ENCODE data around the gene SLMAP.
"Not testable (repeated sequence)": the region's sequence is repeated elsewhere in the genome, so short reads cannot be mapped to it uniquely, and the experiment has no call there.

SLMAP gene

GRCh38 chr3:57794501-57794900, 38.4 kb downstream of the SLMAP start:
- DNase-seq (ENCODE audit: low read depth, low spot score), result no peak

- no peak for DNase-seq (ENCODE audit: low read depth, low spot score)
Observed at GRCh38 chr3:57794951-57795350, 38.8 kb downstream of the SLMAP start.

- DNase-seq (ENCODE audit: low read depth, low spot score), result no peak
Observed at GRCh38 chr3:57796261-57796660, 40.2 kb downstream of the SLMAP start.

DNA sequence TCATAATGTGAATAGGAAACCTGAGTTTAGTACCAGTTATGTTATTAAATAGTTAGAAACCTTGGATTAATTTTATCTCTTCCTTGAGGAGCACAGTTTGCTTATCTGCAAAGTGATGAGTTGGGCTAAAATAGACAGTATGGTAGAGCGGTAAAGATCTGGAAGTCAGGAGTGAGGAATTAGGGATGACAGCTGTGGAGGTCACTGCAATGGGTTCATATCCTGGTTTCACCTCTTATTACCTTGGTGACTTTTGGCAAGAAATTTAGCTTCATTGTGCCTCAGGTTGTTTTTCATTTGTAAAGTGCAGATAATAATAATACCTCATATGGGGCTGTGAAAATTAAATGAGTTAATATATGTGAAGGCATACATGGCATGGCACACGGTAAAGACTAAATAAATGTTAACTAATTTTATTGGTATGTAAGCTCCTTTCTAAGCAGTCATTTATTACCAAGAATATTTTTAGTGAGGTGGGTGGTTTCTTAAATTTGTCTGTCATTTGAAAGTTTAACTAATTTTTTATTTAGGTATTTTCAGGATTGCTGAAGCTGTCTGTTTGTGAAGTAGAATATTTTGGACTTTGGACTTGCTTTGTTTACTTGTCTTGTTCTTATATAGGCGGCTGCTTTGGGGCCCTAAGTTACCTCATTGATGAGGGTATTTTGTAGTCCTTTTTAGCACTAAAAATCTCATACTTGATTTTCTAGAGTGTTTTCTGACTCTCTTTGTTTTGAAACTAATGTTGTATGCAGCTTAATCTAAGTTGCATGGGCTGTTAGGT, 41.8 kb downstream of the SLMAP start:
- DNase-seq (ENCODE audit: low read depth, low spot score), result no peak

- DNase-seq (ENCODE audit: low read depth, low spot score), result no peak
Observed at GRCh38 chr3:57803647-57804081, 47.6 kb downstream of the SLMAP start.

- DNase-seq (ENCODE audit: low read depth, low spot score), result no peak
Observed at GRCh38 chr3:57805266-57805665, 49.2 kb downstream of the SLMAP start.

- DNase-seq (ENCODE audit: low read depth, low spot score), result no peak
Observed at GRCh38 chr3:57805674-57806073, 49.6 kb downstream of the SLMAP start.

- DNase-seq (ENCODE audit: low read depth, low spot score), result not testable (repeated sequence)
Observed at GRCh38 chr3:57806195-57806594, 50.1 kb downstream of the SLMAP start.

GRCh38 chr3:57808961-57809608, 53.0 kb downstream of the SLMAP start:
- DNase-seq (ENCODE audit: low read depth, low spot score), result no peak

DNA sequence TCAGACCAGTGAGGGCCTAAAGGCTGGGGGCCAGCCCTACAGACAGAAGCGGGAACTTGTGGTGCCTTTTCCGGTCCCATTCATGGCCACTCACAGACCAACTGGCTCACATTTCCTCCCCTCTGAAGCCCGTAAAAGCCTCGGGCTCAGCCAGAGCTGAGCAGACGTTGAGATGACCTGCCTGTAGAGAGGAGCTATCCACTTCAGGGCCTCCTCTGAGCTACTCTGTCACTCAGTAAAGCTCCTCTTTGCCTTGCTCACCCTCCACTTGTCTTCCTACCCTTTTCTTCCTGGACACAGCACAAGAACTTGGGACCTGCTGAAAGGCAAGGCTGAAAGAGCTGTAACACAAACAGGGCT, 53.5 kb downstream of the SLMAP start:
- no peak for DNase-seq (ENCODE audit: low read depth, low spot score)

DNA sequence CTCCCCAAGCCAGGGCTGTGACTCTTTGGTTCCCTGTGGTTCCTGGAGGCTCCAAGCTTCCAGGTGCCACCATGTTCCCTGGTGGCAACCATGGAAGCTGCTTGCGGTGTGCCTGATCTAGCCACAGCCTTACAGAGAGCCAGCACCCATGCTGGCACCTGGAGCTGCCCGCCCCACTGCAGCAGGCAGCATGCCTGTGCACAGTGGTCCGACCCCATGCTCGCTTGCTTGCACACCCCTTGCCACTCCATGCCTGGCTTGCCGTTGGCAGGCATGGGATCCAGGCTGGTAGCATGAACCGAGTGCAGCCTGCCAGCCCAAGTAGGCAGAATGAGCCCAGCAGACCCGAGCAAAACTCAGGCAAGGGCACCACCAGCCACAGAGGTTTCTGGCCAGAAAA, 53.9 kb downstream of the SLMAP start:
- no peak for DNase-seq (ENCODE audit: low read depth, low spot score)

DNA sequence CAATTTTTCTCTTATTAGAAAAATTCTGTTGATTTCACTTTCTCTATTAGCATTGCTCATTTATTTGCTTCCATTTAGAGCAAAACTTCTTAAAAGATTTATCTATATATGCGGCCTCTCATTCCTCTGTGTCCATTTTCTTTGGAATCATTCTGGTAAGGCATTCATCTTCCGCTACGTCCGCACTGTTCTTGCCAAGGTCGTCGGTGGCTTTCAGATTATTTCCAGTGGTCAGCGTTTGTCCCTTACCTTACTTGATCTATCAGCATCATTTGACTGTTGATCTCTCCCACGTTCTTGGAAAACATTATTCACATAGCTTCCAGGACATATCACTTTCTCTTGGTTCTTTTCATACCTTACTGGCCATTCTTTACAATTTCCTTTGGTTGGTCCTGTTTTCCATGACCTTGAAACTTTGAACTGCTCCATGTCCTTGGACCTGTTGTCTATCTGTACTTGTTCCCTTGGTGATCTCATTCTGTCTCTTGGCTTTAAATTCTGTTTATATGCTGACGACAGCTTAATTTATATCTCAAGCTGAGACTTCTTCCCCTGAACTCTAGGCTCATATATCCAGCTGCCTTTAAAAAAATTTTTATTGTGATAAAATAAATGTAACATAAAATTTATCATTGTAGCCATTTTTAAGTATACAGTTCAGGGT, 54.5 kb downstream of the SLMAP start:
- no peak for DNase-seq (ENCODE audit: low read depth, low spot score)

DNA sequence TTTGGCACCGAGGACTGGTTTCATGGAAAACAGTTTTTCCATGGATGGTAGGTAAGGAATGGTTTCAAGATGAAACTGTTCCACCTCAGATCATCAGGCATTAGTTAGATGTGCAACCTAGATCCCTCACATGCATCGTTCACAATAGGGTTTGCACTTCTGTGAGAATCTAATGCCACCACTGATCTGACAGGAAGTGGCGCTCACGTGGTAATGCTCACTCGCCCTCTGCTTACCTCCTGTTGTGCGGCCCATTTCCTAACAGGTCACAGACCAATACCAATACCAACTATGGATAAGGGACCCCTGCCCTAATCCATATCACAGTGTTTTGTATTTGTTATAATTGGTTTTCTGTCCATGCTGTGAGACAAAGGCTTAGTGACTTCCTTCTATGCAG, 58.9 kb downstream of the SLMAP start:
- DNase-seq (ENCODE audit: low read depth, low spot score), result no peak

GRCh38 chr3:57816471-57817095, 60.5 kb downstream of the SLMAP start:
- no peak for DNase-seq (ENCODE audit: low read depth, low spot score)

GRCh38 chr3:57818772-57819171, 62.7 kb downstream of the SLMAP start:
- no peak for DNase-seq (ENCODE audit: low read depth, low spot score)

GRCh38 chr3:57820479-57820878, 64.4 kb downstream of the SLMAP start:
- DNase-seq (ENCODE audit: low read depth, low spot score), result no peak

DNA sequence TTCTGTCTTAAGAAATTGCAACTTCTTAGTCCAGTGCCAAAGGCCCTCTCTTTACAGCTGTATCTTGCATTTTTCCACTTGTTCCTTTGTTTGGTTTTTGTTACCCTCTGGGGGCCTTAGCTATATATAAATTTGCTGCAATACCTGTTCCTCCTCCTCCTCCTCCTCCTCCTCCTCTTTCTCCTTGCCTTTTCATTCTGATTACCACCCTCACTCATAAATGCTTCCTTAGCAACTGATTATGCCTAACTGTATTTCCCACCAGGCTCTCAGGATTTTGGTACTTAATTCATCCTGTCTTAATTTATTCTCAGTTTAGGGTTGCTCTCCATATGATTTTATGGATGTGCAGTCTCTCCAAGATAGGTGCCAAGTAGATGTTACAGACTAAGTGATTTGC, 65.7 kb downstream of the SLMAP start:
- DNase-seq (ENCODE audit: low read depth, low spot score), result no peak

- DNase-seq (ENCODE audit: low read depth, low spot score), result no peak
Observed at GRCh38 chr3:57822686-57823085, 66.6 kb downstream of the SLMAP start.

- no peak for DNase-seq (ENCODE audit: low read depth, low spot score)
Observed at GRCh38 chr3:57825116-57825515, 69.0 kb downstream of the SLMAP start.

DNA sequence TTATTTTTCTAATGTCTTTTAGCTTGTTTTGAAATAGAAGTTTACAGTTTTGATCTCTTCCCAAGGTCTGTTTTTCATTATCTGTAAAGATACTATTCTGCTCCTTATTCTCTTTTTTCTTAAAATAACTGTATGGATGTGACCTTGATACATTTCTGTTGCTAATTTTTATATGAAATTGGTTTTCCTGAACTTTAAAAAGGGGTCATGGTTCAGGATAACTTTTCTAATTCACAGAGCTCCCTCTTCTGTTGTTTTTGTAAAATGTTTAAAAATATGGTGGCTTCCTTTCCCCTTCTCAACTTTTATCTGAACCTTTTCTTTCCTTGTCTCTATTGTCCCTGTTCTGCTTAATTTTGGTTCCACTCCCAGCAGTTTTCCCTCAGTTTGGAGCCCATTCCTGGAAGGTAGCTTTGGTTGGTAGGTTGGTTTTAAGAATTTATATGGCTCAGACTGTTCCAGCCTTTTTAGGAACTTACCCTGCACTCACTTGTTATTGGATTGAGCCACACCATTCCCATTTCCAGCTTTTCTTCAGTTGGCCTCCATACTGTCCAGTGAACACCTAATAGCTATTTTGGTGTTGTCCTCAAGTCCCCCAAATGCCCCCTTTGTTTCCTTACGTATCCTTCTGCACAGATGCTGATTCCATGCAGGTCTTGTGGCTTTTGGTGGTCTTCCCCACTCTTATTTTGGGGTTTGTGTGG, 70.3 kb downstream of the SLMAP start:
- no peak for DNase-seq (ENCODE audit: low read depth, low spot score)

- DNase-seq (ENCODE audit: low read depth, low spot score), result no peak
Observed at GRCh38 chr3:57826952-57827723, 71.0 kb downstream of the SLMAP start.

All from activated naive CD8-positive, alpha-beta T cell treated with anti-CD3 and anti-CD28 coated beads, Interleukin-2, amount 50 U/mL, for 16 hours (primary cell).